Stimulated activated naive CD8-positive, alpha-beta T cell treated with anti-CD3 and anti-CD28 coated beads, Interleukin-15, amount 100 ng/mL, for 72 hours (primary cell): ENCODE results near the gene SDCCAG8.

Source experiments
- ATAC-seq: fragments of 150-1000 bp; cut with Tn5 transposase; 2 replicates; pipeline ENCODE4 v1.10.0; 2021; ENCODE audit warnings: mild to moderate bottlenecking, moderate library complexity
- DNase-seq, 2 donors: peaks; one replicate each; pipeline ENCODE4 v3.0.0; 2021 to 2022
- H3K27ac Mint-ChIP-seq, 2 donors: one replicate each; pipeline ENCODE4 v1.8.0; 2022; ENCODE audit warnings: mild to moderate bottlenecking in 2 of 2, mixed read lengths in 2 of 2, moderate library complexity in 2 of 2
- H3K27me3 Mint-ChIP-seq: one replicate; pipeline ENCODE4 v1.8.0; 2022; ENCODE audit warnings: mixed read lengths
- H3K4me1 Mint-ChIP-seq: one replicate; pipeline ENCODE4 v1.8.0; 2022; ENCODE audit warnings: mild to moderate bottlenecking, mixed read lengths
- H3K4me3 Mint-ChIP-seq, 2 donors: one replicate each; pipeline ENCODE4 v1.8.0; 2022; ENCODE audit warnings: mild to moderate bottlenecking in 2 of 2, mixed read lengths in 2 of 2, moderate library complexity in 1 of 2
- H3K9me3 Mint-ChIP-seq, 2 donors: one replicate each; pipeline ENCODE4 v1.8.0; 2022; ENCODE audit warnings: mixed read lengths in 2 of 2

Gene SDCCAG8

DNA sequence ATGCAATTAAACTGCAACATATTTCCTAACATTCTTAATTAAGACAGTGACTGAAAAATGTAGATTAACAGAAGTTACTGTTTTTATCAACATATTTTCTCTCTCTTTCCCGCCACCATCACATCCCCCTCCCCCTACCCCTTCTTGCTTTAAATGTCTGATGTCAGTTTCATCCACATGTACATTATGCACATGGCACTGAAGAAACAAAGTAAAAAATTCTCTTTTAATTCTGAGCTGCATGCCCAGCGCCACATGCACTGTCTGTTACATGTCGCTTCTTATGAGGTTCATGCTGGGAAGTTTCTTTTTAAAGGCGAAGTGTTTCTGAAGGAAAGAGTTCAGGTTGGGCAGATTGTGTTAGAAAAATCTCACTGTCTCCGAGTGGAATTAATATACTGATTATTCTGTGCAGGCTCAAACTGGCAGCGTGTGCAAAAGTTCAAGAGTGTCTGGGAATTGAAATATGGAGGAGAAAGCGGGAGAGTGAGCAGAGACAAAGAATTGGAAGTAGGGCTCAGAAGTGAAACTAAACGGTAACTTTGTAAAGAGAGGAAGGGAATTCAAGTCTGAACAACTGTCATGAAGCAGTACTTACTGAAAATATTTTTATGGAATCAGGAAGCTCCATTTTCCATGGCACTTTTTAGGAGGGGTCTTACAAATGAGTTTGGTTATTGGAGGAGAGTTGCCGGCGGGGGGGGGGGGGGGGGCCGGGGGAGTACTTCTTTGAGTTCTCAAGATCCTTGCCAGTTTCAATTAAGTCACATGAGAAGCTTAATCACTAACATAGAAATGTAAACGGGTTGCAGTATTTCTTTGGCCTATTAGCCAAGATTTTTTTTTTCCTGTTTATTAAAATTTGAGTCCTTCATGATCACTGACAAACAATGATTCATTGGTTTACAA, 217.6 kb downstream of the SDCCAG8 start:
- Mint-ChIP-seq H3K4me3 (peak overlapping the region; percentile 75 to 77), H3K9me3 (no peaks in the 10 kb centered on the region), H3K27ac (peak overlapping the region in 1 of 2 donors; percentile 57), H3K4me1 (peaks cover 11% of the 10 kb centered on the region), H3K27me3 (no peaks in the 10 kb centered on the region)
- DNase-seq (no peak), ATAC-seq (no peak)

DNA sequence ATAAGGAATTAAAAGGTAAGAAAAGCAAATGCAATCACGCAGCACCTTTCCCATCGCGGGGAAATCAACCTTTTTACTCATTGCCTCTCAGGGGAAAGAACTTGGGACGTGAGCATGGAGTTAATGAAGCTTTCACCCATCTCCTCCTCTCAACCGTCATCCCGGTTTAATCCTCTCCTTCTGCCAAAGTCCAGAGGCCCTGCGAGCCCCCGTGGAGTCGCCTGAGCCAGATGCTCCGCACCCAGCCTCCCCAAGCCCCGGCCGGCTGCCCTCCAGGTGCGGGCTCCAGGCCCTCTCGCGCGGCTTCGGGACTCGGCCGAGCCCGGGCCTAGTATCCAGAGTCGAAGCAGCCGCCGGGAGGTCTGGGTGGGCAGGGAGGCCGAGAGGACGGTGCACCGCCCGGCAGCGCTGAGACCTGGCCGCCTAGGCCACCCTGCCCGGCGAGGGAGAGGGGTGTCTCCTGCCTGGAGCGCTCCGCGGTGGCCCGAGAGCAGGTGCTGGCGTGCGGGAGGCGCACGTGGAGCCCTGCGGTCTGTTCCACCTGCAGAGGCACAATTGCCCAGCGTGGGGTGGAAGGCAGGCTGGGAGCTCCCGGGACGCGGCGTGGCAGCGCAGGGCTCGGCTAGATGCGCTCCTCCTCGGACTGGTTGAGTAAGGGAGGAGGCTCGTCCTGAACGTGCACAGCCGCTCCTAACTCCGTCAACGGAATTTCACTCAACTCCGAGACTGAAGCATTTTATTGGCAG, 218.5 kb downstream of the SDCCAG8 start:
- H3K9me3 Mint-ChIP-seq, result no peaks in the 10 kb centered on the region
- peak overlapping the region in 1 of 2 donors; percentile 77 for H3K4me3 Mint-ChIP-seq
- H3K4me1 Mint-ChIP-seq, result peaks cover 11% of the 10 kb centered on the region
- H3K27ac Mint-ChIP-seq, result no peak overlapping the region
- ATAC-seq (peak; percentile 71), DNase-seq (no peak)
- H3K27me3 Mint-ChIP-seq, result no peaks in the 10 kb centered on the region

DNA sequence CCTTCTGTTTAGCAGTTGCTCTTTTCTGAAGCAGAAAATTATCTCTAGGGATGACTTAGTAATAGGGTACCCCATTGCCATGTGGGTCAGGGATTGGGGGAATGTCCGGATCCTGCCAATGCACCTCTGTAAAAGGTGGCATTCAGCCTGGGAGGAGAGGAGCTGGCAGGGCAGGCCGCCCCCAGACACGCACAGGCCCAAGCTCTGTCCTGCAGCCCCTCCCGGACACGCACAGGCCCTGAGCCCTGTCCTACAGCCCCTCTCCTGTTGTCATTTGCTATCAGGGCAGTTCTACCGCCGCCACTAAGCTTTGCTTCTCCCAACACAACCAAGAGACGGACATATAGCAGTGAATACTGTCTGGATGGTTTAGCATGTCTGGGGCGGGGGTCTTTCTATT, 219.1 kb downstream of the SDCCAG8 start:
- Mint-ChIP-seq H3K27ac (peak overlapping the region in 1 of 2 donors; percentile 19), H3K4me3 (no peak overlapping the region), H3K9me3 (peaks cover 0 to 3% of the 10 kb centered on the region in 2 donors), H3K27me3 (no peaks in the 10 kb centered on the region), H3K4me1 (peaks cover 11% of the 10 kb centered on the region)
- no peak for ATAC-seq
- no peak for DNase-seq

DNA sequence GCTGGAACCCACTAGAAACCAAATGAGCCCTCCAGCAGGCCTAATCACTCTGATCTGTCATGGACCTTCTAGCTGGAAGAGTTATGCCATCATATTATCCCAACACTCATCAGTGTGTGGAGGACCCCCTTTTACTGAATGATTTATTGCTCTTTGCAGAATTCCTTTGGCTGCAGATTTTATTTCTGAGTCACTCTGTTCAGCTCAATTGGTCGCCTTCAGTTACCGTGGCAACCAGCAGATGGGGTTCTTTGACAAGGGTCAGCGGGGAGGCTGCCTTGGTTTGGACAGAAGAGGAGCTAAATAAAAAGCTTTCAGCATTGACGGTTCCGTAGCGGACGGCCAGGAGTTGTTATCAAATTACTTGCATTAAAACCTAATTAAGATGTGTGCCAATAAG, 220.1 kb downstream of the SDCCAG8 start:
- H3K4me1 Mint-ChIP-seq, result peaks cover 11% of the 10 kb centered on the region
- H3K27ac Mint-ChIP-seq, result no peak overlapping the region
- H3K9me3 Mint-ChIP-seq, result peaks cover 0 to 8% of the 10 kb centered on the region in 2 donors
- ATAC-seq (no peak), DNase-seq (no peak)
- no peaks in the 10 kb centered on the region for H3K27me3 Mint-ChIP-seq
- H3K4me3 Mint-ChIP-seq, result no peak overlapping the region

DNA sequence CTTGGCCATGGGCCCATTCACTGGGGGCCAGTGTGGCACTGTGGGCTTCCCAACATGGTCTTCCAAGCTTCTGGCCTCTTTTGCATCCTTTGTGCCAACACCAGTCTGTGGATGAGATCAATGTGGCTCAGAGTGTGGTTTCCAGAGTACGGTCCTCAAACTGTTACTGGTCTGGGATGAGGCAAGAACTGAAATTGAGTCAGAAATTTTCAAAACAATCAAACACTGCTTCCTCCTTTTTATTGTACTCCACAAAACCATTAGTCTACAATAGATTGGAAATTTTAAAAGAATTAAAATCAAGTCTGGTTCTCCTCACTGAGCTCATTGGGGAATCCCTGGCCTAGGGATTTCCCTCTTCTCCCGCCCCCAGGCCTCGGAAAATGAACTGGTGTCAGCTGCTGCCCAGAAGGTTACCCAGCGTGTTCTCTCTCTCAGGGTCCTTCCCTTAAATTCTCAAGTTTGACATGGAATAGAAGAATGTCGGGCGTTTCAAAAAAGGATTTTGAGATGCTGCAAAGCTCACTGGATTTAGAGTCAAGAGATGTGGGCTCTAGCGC, 222.0 kb downstream of the SDCCAG8 start:
- Mint-ChIP-seq H3K27ac (peak overlapping the region in 1 of 2 donors; percentile 85), H3K4me3 (no peak overlapping the region), H3K27me3 (peaks cover 6% of the 10 kb centered on the region), H3K9me3 (peaks cover 0 to 8% of the 10 kb centered on the region in 2 donors), H3K4me1 (peaks cover 24% of the 10 kb centered on the region)
- DNase-seq (no peak), ATAC-seq (no peak)

DNA sequence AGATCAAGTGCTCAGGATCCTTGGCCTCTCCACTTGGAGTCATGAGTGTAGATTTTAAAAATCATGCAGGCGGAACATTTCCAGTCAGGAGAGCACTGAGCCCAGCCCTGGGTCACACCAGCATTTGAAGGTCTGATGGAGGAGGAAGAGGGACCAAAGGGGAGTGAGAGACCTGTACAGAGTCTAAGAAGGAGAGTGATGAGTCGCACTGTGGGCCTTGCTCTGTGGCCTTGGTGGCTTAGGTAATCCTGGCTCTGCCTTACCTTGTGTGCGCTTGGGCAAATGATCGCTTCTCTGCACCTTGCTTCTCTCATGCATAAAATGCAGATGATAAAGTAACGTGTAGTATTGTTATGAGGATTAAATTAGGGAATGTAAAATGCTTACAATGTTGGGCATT, 225.3 kb downstream of the SDCCAG8 start:
- Mint-ChIP-seq H3K27ac (no peak overlapping the region), H3K9me3 (peaks cover 0 to 8% of the 10 kb centered on the region in 2 donors), H3K27me3 (peaks cover 6% of the 10 kb centered on the region), H3K4me3 (no peak overlapping the region), H3K4me1 (peaks cover 21% of the 10 kb centered on the region)
- DNase-seq (no peak), ATAC-seq (no peak)

DNA sequence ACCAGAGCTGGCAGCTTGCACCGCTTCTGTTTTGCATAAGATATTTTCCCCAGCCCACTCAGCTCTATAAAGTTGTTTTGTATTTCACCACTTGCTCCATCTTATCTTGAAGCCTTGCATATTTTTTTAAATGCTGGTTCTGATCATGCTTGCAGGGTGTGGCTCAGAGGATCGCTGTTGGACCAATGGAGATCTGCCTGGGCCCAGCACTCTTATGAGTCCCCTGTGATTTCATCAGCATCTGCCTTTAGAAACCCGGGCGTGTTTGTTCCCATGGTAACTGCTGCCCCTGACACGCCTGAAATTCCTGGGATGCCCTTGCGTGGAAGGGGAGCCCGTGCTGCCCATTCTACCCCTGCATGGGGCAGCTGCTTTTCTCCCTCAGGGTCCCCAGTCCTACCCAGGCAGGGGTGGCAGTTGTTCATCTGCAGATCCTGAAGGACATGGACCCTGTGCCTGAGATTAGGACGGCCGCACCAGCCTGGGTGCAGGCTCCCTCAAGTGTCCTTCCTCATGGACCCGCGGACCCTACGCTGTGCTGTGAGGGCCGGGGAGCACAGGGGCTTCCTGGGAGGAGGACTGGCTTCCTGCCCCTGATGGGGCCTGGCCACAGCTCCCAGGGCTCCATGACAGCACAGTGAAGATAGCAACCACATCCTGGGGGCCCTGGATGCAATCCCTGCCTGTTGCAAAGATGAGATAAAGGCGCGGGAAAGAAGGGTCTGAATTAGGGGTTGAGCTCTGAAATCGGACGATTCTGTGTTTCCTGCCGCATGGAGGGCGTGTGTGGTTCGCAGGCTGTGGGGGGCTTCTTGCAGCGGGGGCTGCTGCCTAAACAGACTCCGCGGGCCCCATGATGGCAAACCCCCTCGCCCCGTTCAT, 226.5 kb downstream of the SDCCAG8 start:
- peak in 1 of 2 donors; percentile 30 for DNase-seq
- Mint-ChIP-seq H3K9me3 (peaks cover 0 to 8% of the 10 kb centered on the region in 2 donors), H3K4me1 (peaks cover 21% of the 10 kb centered on the region), H3K27ac (peak overlapping the region; percentile 61 to 92), H3K27me3 (peaks cover 6% of the 10 kb centered on the region), H3K4me3 (peak overlapping the region; percentile 75 to 86)
- ATAC-seq, result peak; percentile 61

DNA sequence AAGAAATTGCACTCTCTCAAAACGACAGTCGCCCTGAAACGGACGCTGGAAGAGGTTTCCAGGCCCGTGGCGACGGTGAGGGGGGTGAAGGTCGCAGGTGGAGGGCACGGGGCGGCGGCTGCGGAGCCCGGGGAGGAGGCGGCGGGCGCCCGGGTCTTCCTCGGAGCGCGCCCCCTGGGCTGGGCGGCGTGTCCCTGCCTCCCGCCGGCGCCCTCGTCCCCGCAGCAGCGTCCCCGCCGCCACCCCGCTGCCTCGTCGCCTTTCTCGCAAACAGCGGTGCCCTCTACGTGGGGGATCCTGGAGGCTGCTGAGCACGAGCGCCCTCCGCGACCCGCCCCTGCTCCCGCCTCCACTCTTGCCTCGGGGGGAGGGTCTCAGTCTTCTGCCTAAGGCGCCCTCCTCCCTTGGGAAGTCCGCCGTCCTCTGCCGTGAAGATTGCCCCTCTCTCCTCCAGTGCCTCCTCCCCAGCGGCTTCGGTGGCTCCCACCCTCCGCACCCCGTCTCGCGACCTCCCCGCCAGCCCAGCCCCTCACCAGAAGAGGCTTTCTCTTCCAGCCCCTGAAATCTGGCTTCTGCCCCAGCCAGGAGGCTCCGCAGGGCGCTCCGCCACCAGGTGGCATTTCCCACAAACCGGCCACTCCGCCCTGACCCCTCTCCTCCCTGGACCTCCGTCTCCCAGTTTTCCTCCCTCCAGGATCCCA, 227.4 kb downstream of the SDCCAG8 start:
- peaks cover 6% of the 10 kb centered on the region for H3K27me3 Mint-ChIP-seq
- H3K4me1 Mint-ChIP-seq, result peaks cover 21% of the 10 kb centered on the region
- H3K27ac Mint-ChIP-seq, result peak overlapping the region in 1 of 2 donors; percentile 92
- DNase-seq (peak; percentile 11 to 27), ATAC-seq (peak; percentile 68)
- peaks cover 0 to 8% of the 10 kb centered on the region in 2 donors for H3K9me3 Mint-ChIP-seq
- peak overlapping the region; percentile 75 to 86 for H3K4me3 Mint-ChIP-seq

DNA sequence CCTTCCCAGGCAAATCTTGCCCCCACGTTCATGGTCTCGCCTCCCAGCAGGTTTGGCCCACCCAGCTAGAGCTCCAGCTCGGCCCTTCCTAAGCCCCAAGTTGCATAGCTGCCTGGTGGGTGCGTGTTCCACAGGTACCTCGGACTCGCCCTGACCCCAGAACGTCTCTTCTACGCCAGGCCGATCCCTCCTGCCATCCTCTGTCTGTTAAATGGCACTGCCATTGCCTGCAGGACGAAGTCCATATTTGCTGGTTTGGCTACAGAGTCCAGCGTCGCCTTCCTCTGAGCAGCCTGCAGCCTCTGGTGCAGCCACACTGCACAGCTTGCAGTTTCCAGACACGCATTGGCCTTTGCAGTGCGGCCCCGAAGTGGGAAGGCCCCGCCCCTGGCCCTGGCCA, 228.1 kb downstream of the SDCCAG8 start:
- DNase-seq, result no peak
- ATAC-seq, result no peak
- peaks cover 6% of the 10 kb centered on the region for H3K27me3 Mint-ChIP-seq
- H3K27ac Mint-ChIP-seq, result peak overlapping the region in 1 of 2 donors; percentile 48
- peak overlapping the region; percentile 75 to 81 for H3K4me3 Mint-ChIP-seq
- H3K9me3 Mint-ChIP-seq, result peaks cover 0 to 8% of the 10 kb centered on the region in 2 donors
- H3K4me1 Mint-ChIP-seq, result peaks cover 21% of the 10 kb centered on the region

DNA sequence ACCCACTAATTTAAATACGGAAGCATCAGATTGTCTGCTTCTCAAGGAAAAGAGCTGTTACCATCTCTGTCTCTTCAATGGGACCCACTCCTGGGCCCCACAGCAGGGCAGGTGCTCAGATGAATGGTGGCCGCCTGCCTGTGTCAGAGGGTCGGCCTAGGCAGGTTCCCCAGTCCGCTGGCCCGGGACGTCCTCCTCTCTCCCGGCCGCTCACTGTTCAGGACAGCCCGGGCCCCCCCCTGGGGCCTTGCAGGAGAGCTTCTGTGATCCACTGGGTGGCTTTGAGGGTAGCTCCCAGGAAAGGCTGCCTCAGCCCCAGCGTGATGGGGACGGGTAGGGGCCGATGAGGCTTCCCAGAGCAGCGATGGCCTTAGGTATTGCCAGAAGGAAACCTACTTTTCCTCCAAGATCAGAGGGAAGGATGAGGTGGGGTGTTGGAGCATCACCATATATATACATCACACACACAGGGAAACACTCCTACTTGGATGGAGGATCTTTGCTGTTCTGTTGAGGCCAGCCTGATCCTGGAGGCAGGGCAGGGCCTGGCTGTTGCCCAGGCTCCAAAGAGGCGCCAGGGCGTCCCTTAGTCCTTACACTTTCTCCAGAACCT, 231.3 kb downstream of the SDCCAG8 start:
- Mint-ChIP-seq H3K4me1 (peaks cover 14% of the 10 kb centered on the region), H3K27me3 (peaks cover 6% of the 10 kb centered on the region), H3K9me3 (no peaks in the 10 kb centered on the region), H3K4me3 (peak overlapping the region in 1 of 2 donors; percentile 15), H3K27ac (peak overlapping the region in 1 of 2 donors; percentile 82)
- ATAC-seq (no peak), DNase-seq (no peak)

DNA sequence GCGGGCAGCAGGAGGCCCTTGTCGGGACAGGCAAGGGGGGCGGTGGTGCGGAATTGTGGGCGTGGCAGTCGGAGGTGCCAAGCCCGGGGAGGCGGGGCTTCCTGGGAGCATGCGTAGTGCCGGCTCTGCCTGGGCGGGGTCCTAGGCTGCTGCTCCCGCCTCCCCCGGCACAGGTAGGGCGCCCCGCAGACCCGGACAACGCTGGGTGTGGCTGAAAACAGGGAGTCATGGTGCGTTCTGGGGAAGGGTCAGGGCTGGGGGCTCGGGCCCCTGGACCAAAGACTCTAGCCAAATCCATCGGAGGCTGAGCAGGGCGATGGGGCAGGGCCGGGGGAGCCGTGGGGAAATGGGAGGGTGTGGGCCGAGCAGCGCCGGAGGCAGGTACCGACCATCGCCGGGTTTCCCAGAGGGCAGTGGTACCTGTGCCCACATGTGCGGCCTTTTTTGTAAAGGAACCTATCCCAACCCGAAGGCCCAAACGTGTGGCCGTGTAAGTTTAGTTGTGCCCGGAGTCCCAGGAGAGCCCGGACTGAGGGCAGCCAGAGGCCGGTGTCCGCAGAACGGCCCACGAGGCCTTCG, 231.9 kb downstream of the SDCCAG8 start:
- peaks cover 8% of the 10 kb centered on the region for H3K4me1 Mint-ChIP-seq
- H3K9me3 Mint-ChIP-seq, result no peaks in the 10 kb centered on the region
- DNase-seq (no peak), ATAC-seq (no peak)
- H3K27me3 Mint-ChIP-seq, result no peaks in the 10 kb centered on the region
- peak overlapping the region in 1 of 2 donors; percentile 15 for H3K4me3 Mint-ChIP-seq
- peak overlapping the region in 1 of 2 donors; percentile 91 for H3K27ac Mint-ChIP-seq

DNA sequence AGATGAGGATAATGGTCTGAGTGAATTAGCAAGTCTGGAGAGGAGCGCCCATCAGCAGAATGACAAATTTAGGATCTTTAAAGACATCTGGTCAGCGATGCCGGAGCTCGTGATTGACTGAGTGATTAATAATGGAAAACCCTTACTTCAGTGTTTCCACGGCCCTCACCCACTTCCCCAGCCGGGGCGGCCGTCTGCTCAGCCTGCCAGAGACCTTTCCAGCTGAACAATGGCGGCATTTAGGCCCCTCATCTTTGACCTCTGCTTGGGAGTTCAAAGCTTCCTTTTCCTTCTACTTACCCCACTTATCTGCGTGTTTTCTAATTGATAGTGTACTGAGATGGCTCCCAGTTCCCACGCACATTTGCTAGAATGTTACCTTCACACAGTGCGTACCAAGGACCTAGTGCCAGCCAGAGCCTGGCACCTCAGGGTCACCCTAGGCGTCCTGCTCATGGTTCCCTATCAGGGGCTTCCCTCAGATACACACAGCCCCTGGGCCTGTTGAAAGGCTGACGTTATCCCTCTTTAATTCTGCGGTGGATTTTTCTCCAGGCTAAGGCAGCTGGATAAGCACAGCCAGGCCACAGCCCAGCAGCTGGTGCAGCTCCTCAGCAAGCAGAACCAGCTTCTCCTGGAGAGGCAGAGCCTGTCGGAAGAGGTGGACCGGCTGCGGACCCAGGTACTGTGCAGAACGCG, 232.8 kb downstream of the SDCCAG8 start:
- Mint-ChIP-seq H3K27ac (peak overlapping the region in 1 of 2 donors; percentile 66), H3K4me1 (peaks cover 3% of the 10 kb centered on the region), H3K9me3 (no peaks in the 10 kb centered on the region), H3K27me3 (no peaks in the 10 kb centered on the region), H3K4me3 (no peak overlapping the region)
- no peak for ATAC-seq
- DNase-seq, result no peak

DNA sequence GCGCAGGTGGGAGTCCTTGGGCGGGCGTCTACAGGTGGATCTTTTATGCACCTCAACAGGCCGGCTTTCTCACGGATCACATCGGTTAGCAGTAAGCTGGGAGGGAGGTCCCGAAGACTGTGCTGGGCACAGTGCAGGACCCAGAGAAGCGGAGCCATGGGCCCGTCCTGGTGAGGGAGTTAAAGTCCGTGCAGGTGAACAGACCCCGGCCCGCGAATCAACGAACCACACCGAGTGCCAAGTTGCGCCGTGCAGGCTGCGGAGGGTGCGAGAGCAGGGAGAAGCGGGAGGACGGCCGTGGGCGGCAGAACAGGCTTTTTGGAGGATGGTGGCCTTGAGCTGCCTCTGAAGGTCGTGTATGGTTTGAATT, 233.3 kb downstream of the SDCCAG8 start:
- no peak for ATAC-seq
- no peaks in the 10 kb centered on the region for H3K4me1 Mint-ChIP-seq
- H3K4me3 Mint-ChIP-seq, result no peak overlapping the region

More for the DNA sequence above, 233.3 kb downstream of the SDCCAG8 start:
- peak overlapping the region in 1 of 2 donors; percentile 66 for H3K27ac Mint-ChIP-seq
- H3K27me3 Mint-ChIP-seq, result no peaks in the 10 kb centered on the region
- H3K9me3 Mint-ChIP-seq, result no peaks in the 10 kb centered on the region
- no peak for DNase-seq
